GM12878 (cell line): ENCODE results near the gene STX12. TPM values are rescaled to one million over a fixed set of nuclear protein-coding genes. Genes with fewer than 3 reads are reported as not detected.

Source experiments
- ATAC-seq: fragments of 200-7000 bp; cut with Tn5 transposase; 3 replicates; pipeline ENCODE4 v1.9.1; 2020; ENCODE audit warnings: mild to moderate bottlenecking, moderate library complexity
- BruUV-seq: library from RNA; stranded (reverse); fragments of 400-500 nt; replicated peaks from 2 replicates; lab custom pipeline; 2021; lab: Mats Ljungman, UMichigan
- CTCF ChIA-PET: fragments of 300-600 bp; sonication (Branson Sonifier 250); formaldehyde crosslinking; extraction: SDS; loops from one replicate; lab custom pipeline; 2021; ENCODE audit warnings: inconsistent platforms; lab: Yijun Ruan, JAX
- POLR2A ChIA-PET: fragments of 350-600 bp; formaldehyde crosslinking; extraction: SDS; loops from one replicate; lab custom pipeline; 2021; ENCODE audit warnings: inconsistent platforms; lab: Charles Lee
- RAD21 ChIA-PET: fragments of 300-600 bp; sonication (Branson Sonifier 250); formaldehyde crosslinking; loops from one replicate; lab custom pipeline; 2023; ENCODE audit warnings: antibody characterized with exemption; ENCODE audit not compliant: unreplicated experiment; lab: Charles Lee
- SMC1A ChIA-PET: fragments of 300-600 bp; sonication (Branson Sonifier 250); formaldehyde crosslinking; loops from one replicate; lab custom pipeline; 2023; ENCODE audit not compliant: unreplicated experiment, uncharacterized antibody; lab: Charles Lee
- DNase-seq: peaks from one replicate; pipeline ENCODE4 v3.0.0-alpha.2; 2011; ENCODE audit warnings: low read depth, low spot score
- FAIRE-seq: peaks from 3 replicates; lab custom pipeline; 2011; peaks lifted over from hg19 to GRCh38; lab: Jason Lieb, UNC
- H2AFZ ChIP-seq: 2 replicates; pipeline ENCODE4 v1.6.0; 2011; ENCODE audit warnings: low read depth, low read length, control low read depth; ENCODE audit not compliant: control insufficient read depth
- H3K27ac ChIP-seq: 2 replicates; pipeline ENCODE4 v1.5.1; 2011; ENCODE audit warnings: control low read depth; ENCODE audit not compliant: control insufficient read depth, insufficient read depth
- H3K27me3 ChIP-seq, 2 experiments: replicated peaks in 1 of 2; 2 replicates each; pipeline versions ENCODE4 v1.6.0 to v1.6.1; 2011; ENCODE audit warnings: low read length in 1 of 2; ENCODE audit not compliant: control insufficient read depth in 2 of 2, insufficient read depth in 2 of 2
- H3K36me3 ChIP-seq, 2 experiments: 2 replicates each; pipeline ENCODE4 v1.5.1; 2011; ENCODE audit warnings: low read length in 1 of 2; ENCODE audit not compliant: control insufficient read depth in 2 of 2, insufficient read depth in 2 of 2
- H3K4me1 ChIP-seq: 2 replicates; pipeline ENCODE4 v1.6.1; 2011; ENCODE audit warnings: mild to moderate bottlenecking, low read length, moderate library complexity, mixed read lengths; ENCODE audit not compliant: control insufficient read depth, insufficient read depth
- H3K4me2 ChIP-seq: 2 replicates; pipeline ENCODE4 v1.6.0; 2011; ENCODE audit warnings: control low read depth; ENCODE audit not compliant: control insufficient read depth, insufficient read depth
- H3K4me3 ChIP-seq: fragments of 200-600 bp; sonication (generic); 2 replicates; pipeline ENCODE4 v1.5.1; 2016
- H3K79me2 ChIP-seq: 2 replicates; pipeline ENCODE4 v1.6.0; 2011; ENCODE audit warnings: low read length; ENCODE audit not compliant: control insufficient read depth, insufficient read depth
- H3K9ac ChIP-seq: 2 replicates; pipeline ENCODE4 v1.8.0; 2011; ENCODE audit warnings: low read length, control low read depth, mixed read lengths; ENCODE audit not compliant: control insufficient read depth, insufficient read depth
- H3K9me3 ChIP-seq: replicated peaks from 3 replicates; pipeline ENCODE4 v1.5.1; 2011; ENCODE audit warnings: mild to moderate bottlenecking, low read length; ENCODE audit not compliant: control insufficient read depth, insufficient read depth
- H4K20me1 ChIP-seq: 2 replicates; pipeline ENCODE4 v1.6.0; 2011; ENCODE audit not compliant: control insufficient read depth, insufficient read depth
- CBX3 ChIP-seq: fragments of 200-600 bp; sonication (generic); IDR thresholded peaks from 2 replicates; pipeline ENCODE4 v1.6.1; 2016; ENCODE audit warnings: low read depth, borderline replicate concordance
- KLF5 ChIP-seq: fragments of 450-650 bp; IDR thresholded peaks from 2 replicates; pipeline ENCODE4 v1.6.1; 2014; ENCODE audit warnings: mild to moderate bottlenecking; ENCODE audit not compliant: partially characterized antibody
- NRF1 ChIP-seq: conservative IDR thresholded peaks from 2 replicates; pipeline ENCODE4 v1.6.1; 2011; ENCODE audit warnings: mild to moderate bottlenecking, low read depth, low read length, improper control_type of control experiment
- PAX5 ChIP-seq: IDR thresholded peaks from 2 replicates; pipeline ENCODE4 v1.6.1; 2011; ENCODE audit warnings: low read depth, low read length, borderline replicate concordance
- SP1 ChIP-seq: IDR thresholded peaks from one replicate; pipeline ENCODE4 v1.6.1; 2011; ENCODE audit warnings: low read depth, low read length
- SPI1 ChIP-seq: IDR thresholded peaks from 2 replicates; pipeline ENCODE4 v1.6.1; 2011; ENCODE audit warnings: low read depth, mild to moderate bottlenecking, low read length, moderate library complexity, borderline replicate concordance; ENCODE audit not compliant: insufficient read depth
- YY1 ChIP-seq: IDR thresholded peaks from 2 replicates; pipeline ENCODE4 v1.6.1; 2011; ENCODE audit warnings: low read depth, mild to moderate bottlenecking, low read length
- WGBS: methylation state at CpG from one replicate; pipeline ENCODE4 v1.1.6; 2016; ENCODE audit warnings: low lambda C conversion rate; ENCODE audit not compliant: insufficient replicate concordance, insufficient coverage; ENCODE audit errors: missing lambda C conversion rate; 5-methylcytosine and 5-hydroxymethylcytosine counted together
- in situ Hi-C: fragments of 300-500 bp; cut with MboI; formaldehyde crosslinking; loops from 9 replicates; pipeline ENCODE4 v1.14.3; 2018; ENCODE audit warnings: mixed read lengths
- intact Hi-C: fragments of 100-400 bp; cut with micrococcal nuclease; formaldehyde crosslinking; loops from one replicate; pipeline ENCODE4 v1.14.2; 2022; ENCODE audit not compliant: unreplicated experiment
- polyA plus RNA-seq, 11 experiments: library from polyadenylated mRNA; depleted of rRNA in 4 of 11; unstranded in 6 of 11; stranded (reverse) in 5 of 11; fragments of >200 nt; fragmentation: Nextera tagmentation in 4 of 11; fragmentation: Illumina TruSeq in 1 of 11; extraction: Ambion mirVana in 4 of 11; extraction: Trizol in 1 of 11; gene quantifications; 1 replicate in 1 of 11; 2 replicates in 10 of 11; pipeline versions ENCODE4 v1.2.1 to v1.2.3, GENCODE V29; 2011 to 2016; ENCODE audit warnings: inconsistent platforms in 2 of 11, missing spikeins in 2 of 11, low read depth in 1 of 11
- total RNA-seq, 4 experiments: library from RNA; depleted of rRNA in 3 of 4; stranded (reverse); fragments of >200 nt in 3 of 4; fragmentation: Illumina TruSeq in 1 of 4; extraction: Trizol in 1 of 4; gene quantifications; 2 replicates each; pipeline versions ENCODE4 v1.2.1 to v1.2.3, GENCODE V29; 2013 to 2021
- TF ChIP-seq, protein P1 (sequence below), 3 experiments: IDR thresholded peaks in 2 of 3; conservative IDR thresholded peaks in 1 of 3; 2 replicates each; pipeline ENCODE4 v1.5.1; 2011; ENCODE audit warnings: low read depth in 3 of 3, low read length in 3 of 3, mild to moderate bottlenecking in 3 of 3, control low read depth in 2 of 3, moderate library complexity in 2 of 3, inconsistent platforms in 1 of 3, mixed read lengths in 1 of 3; ENCODE audit not compliant: control insufficient read depth in 2 of 3, insufficient read depth in 1 of 3; ENCODE audit errors: extremely low read depth in 1 of 3

STX12 gene
- total and polyA plus RNA-seq, 10 of the 15 experiments (the other 5 are each of a cell fraction or from before 2014, with no cell fraction given) = 20.2 to 35.0 (median 28.1) TPM

DNA sequence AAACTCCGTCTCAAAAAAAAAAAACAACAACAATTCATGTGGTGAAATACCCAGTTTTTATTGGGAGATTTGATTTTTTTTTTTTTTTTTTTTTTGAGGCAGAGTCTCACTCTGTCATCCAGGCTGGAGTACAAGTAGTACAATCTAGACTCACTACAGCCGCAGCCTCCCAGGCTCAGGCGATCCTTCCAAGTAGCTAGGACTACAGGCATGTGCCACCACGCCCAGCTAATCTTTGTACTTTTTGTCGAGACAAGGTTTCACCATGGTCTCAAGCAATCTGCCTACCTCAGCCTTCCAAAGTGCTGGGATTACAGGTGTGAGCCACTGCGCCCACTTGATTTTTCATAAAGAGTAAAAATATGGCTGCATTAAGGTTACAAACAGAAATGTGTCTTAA lies 31.9 kb upstream of the STX12 start (continued):
- TF ChIP-seq PAX5 = no peak
- TF ChIP-seq NRF1 = no peak
- TF ChIP-seq SP1 = no peak
- no peak for TF ChIP-seq KLF5
- TF ChIP-seq CBX3 = no peak
- TF ChIP-seq, protein P1, sequence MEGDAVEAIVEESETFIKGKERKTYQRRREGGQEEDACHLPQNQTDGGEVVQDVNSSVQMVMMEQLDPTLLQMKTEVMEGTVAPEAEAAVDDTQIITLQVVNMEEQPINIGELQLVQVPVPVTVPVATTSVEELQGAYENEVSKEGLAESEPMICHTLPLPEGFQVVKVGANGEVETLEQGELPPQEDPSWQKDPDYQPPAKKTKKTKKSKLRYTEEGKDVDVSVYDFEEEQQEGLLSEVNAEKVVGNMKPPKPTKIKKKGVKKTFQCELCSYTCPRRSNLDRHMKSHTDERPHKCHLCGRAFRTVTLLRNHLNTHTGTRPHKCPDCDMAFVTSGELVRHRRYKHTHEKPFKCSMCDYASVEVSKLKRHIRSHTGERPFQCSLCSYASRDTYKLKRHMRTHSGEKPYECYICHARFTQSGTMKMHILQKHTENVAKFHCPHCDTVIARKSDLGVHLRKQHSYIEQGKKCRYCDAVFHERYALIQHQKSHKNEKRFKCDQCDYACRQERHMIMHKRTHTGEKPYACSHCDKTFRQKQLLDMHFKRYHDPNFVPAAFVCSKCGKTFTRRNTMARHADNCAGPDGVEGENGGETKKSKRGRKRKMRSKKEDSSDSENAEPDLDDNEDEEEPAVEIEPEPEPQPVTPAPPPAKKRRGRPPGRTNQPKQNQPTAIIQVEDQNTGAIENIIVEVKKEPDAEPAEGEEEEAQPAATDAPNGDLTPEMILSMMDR (IDR thresholded peaks at IDR 0.05 in 2 of 3, conservative IDR thresholded peaks at IDR 0.05 in 1 of 3; ENCODE audit: control insufficient read depth in 2 of 3, extremely low read depth in 1 of 3, insufficient read depth in 1 of 3, low read depth in 3 of 3, low read length in 3 of 3) = no peak

DNA sequence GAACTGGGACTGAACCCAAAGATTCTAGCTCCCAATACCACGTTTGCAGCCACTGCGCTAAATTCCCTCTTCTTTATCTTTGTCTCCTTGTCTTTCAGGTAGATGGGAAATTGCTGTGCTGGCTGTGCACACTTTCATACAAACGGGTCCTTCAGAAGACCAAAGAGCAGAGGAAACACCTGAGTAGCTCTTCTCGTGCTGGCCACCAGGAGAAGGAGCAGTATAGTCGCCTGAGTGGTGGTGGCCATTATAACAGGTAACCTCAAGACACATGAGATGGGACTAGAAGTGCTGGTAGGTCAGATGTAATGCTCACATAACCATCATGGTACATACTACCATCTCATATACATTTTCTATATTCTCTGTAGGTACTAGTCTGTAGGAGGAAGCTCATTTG lies 28.5 kb upstream of the STX12 start:
- RAD21 ChIA-PET = no interaction called here
- Histone ChIP-seq H3K9ac (no peak overlapping the region), H3K9me3 (no peaks in the 10 kb centered on the region), H3K4me2 (no peak overlapping the region), H3K36me3 (peaks cover 0 to 7% of the 10 kb centered on the region in 2 experiments; a peak in 2 of 4 replicates), H3K4me3 (no peak overlapping the region), H3K79me2 (no peaks in the 10 kb centered on the region), H3K4me1 (no peaks in the 10 kb centered on the region), H3K27ac (no peak overlapping the region), H3K27me3 (no peaks in the 10 kb centered on the region), H4K20me1 (no peaks in the 10 kb centered on the region), H2AFZ (no peak overlapping the region)
- SMC1A ChIA-PET = interaction anchor here (1.8 kb wide), 1 partner anchor 39 kb away, joined by 6 read pairs; no protein-coding TSS in a partner anchor
- 74% methylated on average over 5 of the region's 5 CpGs for WGBS
- intact Hi-C loops = no loop called here
- in situ Hi-C loops = no loop called here
- ATAC-seq (no peak), DNase-seq (no peak), FAIRE-seq (no peak)
- CTCF ChIA-PET = no interaction called here
- no TSS peak for BruUV-seq
- TF ChIP-seq SPI1 = no peak
- TF ChIP-seq YY1 = no peak
- POLR2A ChIA-PET = no interaction called here
